HEK293 (cell line): ENCODE data around the gene CACNA2D3.

ENCODE experiments used
- CTCF ChIA-PET: fragments of 350-600 bp; formaldehyde crosslinking; extraction: SDS; loops from one replicate; lab custom pipeline; 2021; ENCODE audit warnings: antibody characterized with exemption; lab: Yijun Ruan, JAX
- POLR2A ChIA-PET: fragments of 300-600 bp; formaldehyde crosslinking; extraction: SDS; loops from one replicate; lab custom pipeline; 2020; ENCODE audit warnings: antibody characterized with exemption, inconsistent platforms; lab: Yijun Ruan, JAX
- H3K27ac ChIP-seq: fragments of 200-500 bp; sonication (Bioruptor generic); 2 replicates; pipeline ENCODE4 v1.5.1; 2014; ENCODE audit warnings: low read depth, low read length, control low read depth, inconsistent platforms; ENCODE audit errors: extremely low read depth
- H3K36me3 ChIP-seq, 2 experiments: fragments of 200-500 bp in 1 of 2; sonication (Bioruptor generic) in 1 of 2; 1 replicate in 1 of 2; 2 replicates in 1 of 2; pipeline ENCODE4 v1.5.1; 2014 to 2017; ENCODE audit warnings: inconsistent platforms in 2 of 2, low read length in 2 of 2; ENCODE audit not compliant: control insufficient read depth in 2 of 2, insufficient read depth in 1 of 2
- H3K4me1 ChIP-seq: fragments of 200-500 bp; sonication (Bioruptor generic); 2 replicates; pipeline ENCODE4 v1.5.1; 2014; ENCODE audit warnings: mild to moderate bottlenecking, low read length, inconsistent platforms; ENCODE audit not compliant: control insufficient read depth, insufficient read depth
- H3K4me3 ChIP-seq: 2 replicates; pipeline ENCODE4 v1.5.1; 2011; ENCODE audit warnings: low read depth, mild to moderate bottlenecking, control low read depth, low read length, moderate library complexity
- H3K9me3 ChIP-seq: fragments of 200-500 bp; sonication (Bioruptor generic); 2 replicates; pipeline ENCODE4 v1.5.1; 2014; ENCODE audit warnings: low read depth, low read length, inconsistent platforms; ENCODE audit not compliant: control insufficient read depth, insufficient read depth
- BCL11A ChIP-seq: fragments of 450-650 bp; formaldehyde crosslinking; IDR thresholded peaks from 2 replicates; pipeline ENCODE4 v1.5.1; 2016; ENCODE audit warnings: low read depth, missing biosample characterization, missing genetic modification characterization
- HOXC10 ChIP-seq: sonication (generic); formaldehyde crosslinking; IDR thresholded peaks from 2 replicates; pipeline ENCODE4 v1.8.1; 2023; ENCODE audit warnings: mild to moderate bottlenecking, missing genetic modification reagents
- INSM2 ChIP-seq: fragments of 450-650 bp; formaldehyde crosslinking; IDR thresholded peaks from 2 replicates; pipeline ENCODE4 v1.5.1; 2016; ENCODE audit warnings: missing biosample characterization, missing genetic modification characterization
- OVOL3 ChIP-seq: fragments of 450-650 bp; formaldehyde crosslinking; IDR thresholded peaks from 2 replicates; pipeline ENCODE4 v1.5.1; 2016; ENCODE audit warnings: missing biosample characterization, missing genetic modification characterization
- PRDM10 ChIP-seq: fragments of 450-650 bp; formaldehyde crosslinking; IDR thresholded peaks from 2 replicates; pipeline ENCODE4 v1.5.1; 2016; ENCODE audit warnings: missing biosample characterization, missing genetic modification characterization
- YY2 ChIP-seq: fragments of 450-650 bp; formaldehyde crosslinking; IDR thresholded peaks from 2 replicates; pipeline ENCODE4 v1.5.1; 2016; ENCODE audit warnings: missing biosample characterization, missing genetic modification characterization
- ZBTB49 ChIP-seq: fragments of 450-650 bp; formaldehyde crosslinking; IDR thresholded peaks from 2 replicates; pipeline ENCODE4 v1.5.1; 2016; ENCODE audit warnings: missing biosample characterization, missing genetic modification characterization, low read depth
- ZBTB6 ChIP-seq: fragments of 450-650 bp; formaldehyde crosslinking; IDR thresholded peaks from 2 replicates; pipeline ENCODE4 v1.5.1; 2017; ENCODE audit warnings: missing biosample characterization, missing genetic modification characterization
- ZFP3 ChIP-seq: fragments of 450-650 bp; formaldehyde crosslinking; IDR thresholded peaks from 2 replicates; pipeline ENCODE4 v1.5.1; 2016; ENCODE audit warnings: low read depth, missing biosample characterization, missing genetic modification characterization
- ZFP37 ChIP-seq: fragments of 450-650 bp; formaldehyde crosslinking; IDR thresholded peaks from 2 replicates; pipeline ENCODE4 v1.5.1; 2016; ENCODE audit warnings: missing biosample characterization, missing genetic modification characterization
- ZNF112 ChIP-seq: fragments of 450-650 bp; formaldehyde crosslinking; IDR thresholded peaks from 2 replicates; pipeline ENCODE4 v1.5.0; 2017; ENCODE audit warnings: missing biosample characterization, missing genetic modification characterization
- ZNF155 ChIP-seq: fragments of 450-650 bp; formaldehyde crosslinking; IDR thresholded peaks from 2 replicates; pipeline ENCODE4 v1.5.1; 2016; ENCODE audit warnings: missing biosample characterization, missing genetic modification characterization
- ZNF175 ChIP-seq: fragments of 450-650 bp; formaldehyde crosslinking; IDR thresholded peaks from 2 replicates; pipeline ENCODE4 v1.5.1; 2016; ENCODE audit warnings: missing biosample characterization, missing genetic modification characterization
- ZNF266 ChIP-seq: fragments of 450-650 bp; formaldehyde crosslinking; IDR thresholded peaks from 2 replicates; pipeline ENCODE4 v1.5.1; 2016; ENCODE audit warnings: missing biosample characterization, missing genetic modification characterization, low read depth
- ZNF350 ChIP-seq: fragments of 450-650 bp; formaldehyde crosslinking; IDR thresholded peaks from 2 replicates; pipeline ENCODE4 v1.5.0; 2017; ENCODE audit warnings: missing biosample characterization, mild to moderate bottlenecking, missing genetic modification characterization
- ZNF391 ChIP-seq: fragments of 450-650 bp; formaldehyde crosslinking; IDR thresholded peaks from 2 replicates; pipeline ENCODE4 v1.5.1; 2016; ENCODE audit warnings: low read depth, missing biosample characterization, missing genetic modification characterization, borderline replicate concordance
- ZNF433 ChIP-seq: fragments of 450-650 bp; formaldehyde crosslinking; IDR thresholded peaks from 2 replicates; pipeline ENCODE4 v1.5.1; 2016; ENCODE audit warnings: missing biosample characterization, missing genetic modification characterization, low read depth
- ZNF48 ChIP-seq: fragments of 450-650 bp; formaldehyde crosslinking; IDR thresholded peaks from 2 replicates; pipeline ENCODE4 v1.5.1; 2016; ENCODE audit warnings: missing biosample characterization, missing genetic modification characterization
- ZNF488 ChIP-seq: fragments of 450-650 bp; formaldehyde crosslinking; IDR thresholded peaks from 2 replicates; pipeline ENCODE4 v1.5.1; 2016; ENCODE audit warnings: missing biosample characterization, missing genetic modification characterization
- ZNF610 ChIP-seq: fragments of 450-650 bp; formaldehyde crosslinking; IDR thresholded peaks from 2 replicates; pipeline ENCODE4 v1.5.1; 2016; ENCODE audit warnings: missing biosample characterization, missing genetic modification characterization, borderline replicate concordance
- ZNF658 ChIP-seq: fragments of 450-650 bp; formaldehyde crosslinking; IDR thresholded peaks from 2 replicates; pipeline ENCODE4; 2016; ENCODE audit warnings: missing biosample characterization, missing genetic modification characterization
- ZNF843 ChIP-seq: fragments of 450-650 bp; formaldehyde crosslinking; IDR thresholded peaks from 2 replicates; pipeline ENCODE4 v1.5.1; 2016; ENCODE audit warnings: missing biosample characterization, missing genetic modification characterization

Gene CACNA2D3

GRCh38 chr3:54279005-54279583, 156.7 kb downstream of the CACNA2D3 start:
- ChIA-PET CTCF (interaction anchor here (0.6 kb wide), 1 partner anchor 335 kb away, joined by 3 read pairs; no protein-coding TSS in a partner anchor), POLR2A (no interaction called here)
- H3K4me1 ChIP-seq = peaks cover 5% of the 10 kb centered on the region
- H3K4me3 ChIP-seq = no peak overlapping the region
- no peak overlapping the region for H3K27ac ChIP-seq
- no peaks in the 10 kb centered on the region for H3K9me3 ChIP-seq
- TF ChIP-seq ZNF175 (tag by site-specific recombination) (no peak), ZNF658 (tag by site-specific recombination) (no peak), ZNF610 (tag by site-specific recombination) (no peak), ZNF350 (tag by site-specific recombination) (no peak), BCL11A (tag by site-specific recombination) (no peak), ZBTB49 (tag by site-specific recombination) (no peak), ZNF433 (no peak), OVOL3 (tag by site-specific recombination) (no peak), ZNF266 (no peak), INSM2 (no peak), ZNF843 (no peak), ZNF391 (no peak), ZBTB6 (no peak), ZFP3 (tag by site-specific recombination) (no peak), PRDM10 (tag by site-specific recombination) (no peak)
- TF ChIP-seq, all 188 proteins: peak for 0
- H3K36me3 ChIP-seq = no peaks in the 10 kb centered on the region

GRCh38 chr3:54283470-54283869, 161.1 kb downstream of the CACNA2D3 start:
- Histone ChIP-seq H3K4me3 (no peak overlapping the region), H3K9me3 (no peaks in the 10 kb centered on the region), H3K4me1 (no peaks in the 10 kb centered on the region), H3K36me3 (no peaks in the 10 kb centered on the region), H3K27ac (no peak overlapping the region)
- ChIA-PET POLR2A (no interaction called here), CTCF (no interaction called here)
- TF ChIP-seq YY2 (no peak), ZNF112 (tag by site-specific recombination) (no peak), ZNF488 (no peak), ZFP37 (tag by site-specific recombination) (no peak), HOXC10 (CRISPR knock-in tag) (no peak), ZNF155 (tag by site-specific recombination) (no peak), ZNF48 (tag by site-specific recombination) (no peak)
